Pulmonary artery endothelial cell (primary cell): Measurements from ENCODE around the gene CXXC5. TPM values are rescaled to one million over a fixed set of nuclear protein-coding genes. Genes with fewer than 3 reads are reported as not detected.
"Not testable (repeated sequence)": the region's sequence is repeated elsewhere in the genome, so short reads cannot be mapped to it uniquely, and the experiment has no call there.

Experiments used
- DNase-seq: peaks from one replicate; pipeline ENCODE4 v3.0.0-alpha.2; 2011; ENCODE audit warnings: low read depth, low spot score
- total RNA-seq: library from RNA; depleted of rRNA; stranded (reverse); fragments of >200 nt; gene quantifications from 2 replicates; pipeline ENCODE4 v1.2.3, GENCODE V29; 2014

The CXXC5 gene
- total RNA-seq, 1 donor from 2014 or later: 14.6 TPM

- no peak for DNase-seq
Observed at GRCh38 chr5:139710319-139711066, 62.3 kb downstream of the CXXC5 start.

GRCh38 chr5:139711067-139711905, 63.1 kb downstream of the CXXC5 start:
- no peak for DNase-seq

GRCh38 chr5:139711906-139712224, 63.7 kb downstream of the CXXC5 start:
- DNase-seq: no peak

GRCh38 chr5:139712412-139712811, 64.3 kb downstream of the CXXC5 start:
- no peak for DNase-seq

GRCh38 chr5:139713898-139714297, 65.7 kb downstream of the CXXC5 start:
- not testable (repeated sequence) for DNase-seq

- no peak for DNase-seq
Observed at GRCh38 chr5:139717221-139717620, 69.1 kb downstream of the CXXC5 start.

- DNase-seq: not testable (repeated sequence)
Observed at GRCh38 chr5:139718403-139718802, 70.3 kb downstream of the CXXC5 start.

- DNase-seq: not testable (repeated sequence)
Observed at GRCh38 chr5:139719970-139720369, 71.8 kb downstream of the CXXC5 start.

- no peak for DNase-seq
Observed at GRCh38 chr5:139723986-139724587, 75.9 kb downstream of the CXXC5 start.

- peak; percentile 39 for DNase-seq
Observed at GRCh38 chr5:139725073-139725830, 77.1 kb downstream of the CXXC5 start.

- DNase-seq: no peak
Observed at GRCh38 chr5:139726248-139726647, 78.1 kb downstream of the CXXC5 start.

GRCh38 chr5:139727615-139728014, 79.5 kb downstream of the CXXC5 start:
- DNase-seq: not testable (repeated sequence)

GRCh38 chr5:139731281-139731680, 83.1 kb downstream of the CXXC5 start:
- DNase-seq: no peak

GRCh38 chr5:139732019-139732418, 83.9 kb downstream of the CXXC5 start:
- no peak for DNase-seq

GRCh38 chr5:139733010-139733688, 85.0 kb downstream of the CXXC5 start:
- DNase-seq: no peak

Other genes with a start within 250 kb of the CXXC5 start
- 6.7 and 9.4 TPM in 2 replicates for gene SPATA24, start 244.3 kb upstream of the CXXC5 start, total RNA-seq
- gene DNAJC18, start 208.8 kb upstream of the CXXC5 start, total RNA-seq: 5.9 and 7.6 TPM in 2 replicates
- 448 and 513 TPM in 2 replicates for gene ECSCR, start 185.6 kb upstream of the CXXC5 start, total RNA-seq
- under 0.01 TPM in 1 of 2 replicates, not detected in the other for gene SMIM33, start 177.3 kb upstream of the CXXC5 start, total RNA-seq
- 89.4 and 92.2 TPM in 2 replicates for gene STING1, start 165.6 kb upstream of the CXXC5 start, total RNA-seq
- gene UBE2D2, start 87.0 kb upstream of the CXXC5 start, total RNA-seq: 66.0 and 71.1 TPM in 2 replicates
- gene PSD2, start 147.5 kb downstream of the CXXC5 start, total RNA-seq: under 0.01 TPM in 1 of 2 replicates, not detected in the other